HL-60 (cell line): ENCODE data around the gene CALML3.

Experiments used
- DNase-seq, 2 experiments: peaks; one replicate each; pipeline ENCODE4 v3.0.0-alpha.2; 2010 to 2020; ENCODE audit warnings: low read depth in 1 of 2, low spot score in 1 of 2
- H3K27ac ChIP-seq: fragments of 250-450 bp; sonication (Bioruptor Pico); replicated peaks from 2 replicates; pipeline ENCODE4 v1.5.1; 2020; ENCODE audit warnings: mild to moderate bottlenecking, moderate library complexity
- H3K27me3 ChIP-seq: fragments of 250-450 bp; sonication (Bioruptor Pico); 2 replicates; pipeline ENCODE4 v1.5.1; 2021; ENCODE audit warnings: mild to moderate bottlenecking, moderate library complexity; ENCODE audit not compliant: insufficient read depth, poor library complexity, severe bottlenecking
- H3K4me3 ChIP-seq: replicated peaks from 2 replicates; pipeline ENCODE4 v1.5.1; 2011; ENCODE audit warnings: mild to moderate bottlenecking, control low read depth, low read length; ENCODE audit not compliant: insufficient read depth
- CTCF ChIP-seq: IDR thresholded peaks from one replicate; pipeline ENCODE4 v1.5.1; 2011; ENCODE audit warnings: low read length, control low read depth, inconsistent platforms; ENCODE audit not compliant: insufficient read depth
- GABPA ChIP-seq: IDR thresholded peaks from 2 replicates; pipeline ENCODE4 v1.6.1; 2012; ENCODE audit warnings: low read depth
- POLR2AphosphoS5 ChIP-seq: IDR thresholded peaks from 2 replicates; pipeline ENCODE4 v1.6.1; 2012; ENCODE audit warnings: low read depth
- REST ChIP-seq: IDR thresholded peaks from 2 replicates; pipeline ENCODE4 v1.6.1; 2012; ENCODE audit warnings: low read depth; ENCODE audit not compliant: insufficient replicate concordance
- SPI1 ChIP-seq: IDR thresholded peaks from 2 replicates; pipeline ENCODE4 v1.6.1; 2012; ENCODE audit warnings: low read depth, mild to moderate bottlenecking, borderline replicate concordance

The CALML3 gene

GRCh38 chr10:5538446-5538845, 13.7 kb downstream of the CALML3 start:
- Histone ChIP-seq H3K4me3 (no peak overlapping the region), H3K27ac (no peak overlapping the region), H3K27me3 (no peaks in the 10 kb centered on the region)
- DNase-seq: no peak
- TF ChIP-seq CTCF (no peak), POLR2AphosphoS5 (no peak), GABPA (no peak), SPI1 (no peak), REST (no peak)

GRCh38 chr10:5538892-5539651, 14.3 kb downstream of the CALML3 start:
- Histone ChIP-seq H3K27me3 (no peaks in the 10 kb centered on the region), H3K27ac (no peak overlapping the region)

More at GRCh38 chr10:5538892-5539651, 14.3 kb downstream of the CALML3 start:
- TF ChIP-seq POLR2AphosphoS5 (no peak), GABPA (no peak), SPI1 (no peak), REST (no peak), CTCF (no peak)
- DNase-seq: no peak
- no peak overlapping the region for H3K4me3 ChIP-seq
